ENCODE results near the gene FER.

GRCh38 chr5:109180668-109181067, 433.0 kb downstream of the FER start:
- TF ChIP-seq ZNF274 (IDR thresholded peaks at IDR 0.05; ENCODE audit: borderline replicate concordance, extremely low read depth, low read length) (no peak), POLR2A (IDR thresholded peaks at IDR 0.05; ENCODE audit: control extremely low read depth in 1 of 2, low read depth in 2 of 2, low read length in 2 of 2) (no peak), MAX (IDR thresholded peaks at IDR 0.05) (no peak)
